AG08396 (cell line): ENCODE measurements around the gene TNRC6A.
"Not testable (repeated sequence)": the region's sequence is repeated elsewhere in the genome, so short reads cannot be mapped to it uniquely, and the experiment has no call there.

Experiments used
- DNase-seq: peaks from one replicate; pipeline ENCODE4 v3.0.0; 2012; ENCODE audit warnings: low spot score, mixed read lengths

TNRC6A gene

GRCh38 chr16:24758373-24758772 is 28.9 kb downstream of the TNRC6A start:
- DNase-seq, result no peak

GRCh38 chr16:24759006-24759405 is 29.6 kb downstream of the TNRC6A start:
- no peak for DNase-seq

DNA sequence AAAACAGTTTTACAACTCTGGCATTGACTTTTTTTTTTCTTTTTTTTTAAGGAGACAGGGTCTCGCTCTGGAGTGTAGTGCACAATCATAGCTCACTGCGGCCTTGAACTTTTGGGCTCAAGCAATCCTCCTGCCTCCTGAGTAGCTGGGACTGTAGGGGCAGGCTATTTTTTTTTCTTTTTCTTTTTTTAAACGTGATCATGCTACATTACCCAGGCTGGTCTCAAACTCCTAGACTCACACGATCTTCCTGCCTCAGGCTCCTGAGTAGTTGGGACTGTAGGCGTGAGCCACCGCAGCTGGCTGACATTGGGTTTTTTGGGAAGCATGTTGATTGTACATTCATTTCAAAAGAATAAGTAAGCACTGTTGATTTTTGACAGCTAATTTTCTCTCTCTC is 32.1 kb downstream of the TNRC6A start:
- DNase-seq, result no peak

DNA sequence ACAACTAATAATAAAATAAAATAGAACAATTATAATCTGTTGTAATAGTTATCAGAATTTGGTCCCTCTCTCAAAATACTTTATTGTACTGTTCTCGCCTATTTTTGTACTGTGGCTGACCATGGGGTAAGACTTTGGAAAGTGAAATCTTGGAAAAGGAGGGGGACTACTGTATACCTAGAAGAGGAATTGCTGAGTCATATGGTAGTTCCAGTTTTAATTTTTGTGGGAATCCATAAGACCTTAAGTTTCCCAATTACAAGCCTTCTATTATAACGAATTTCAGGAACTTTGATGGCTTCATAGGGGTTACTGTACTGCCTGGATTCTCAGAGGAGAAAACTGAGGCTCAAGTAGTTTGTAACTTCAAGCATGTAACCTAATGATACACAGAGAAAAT is 35.5 kb downstream of the TNRC6A start:
- DNase-seq, result no peak

- no peak for DNase-seq
Measured at GRCh38 chr16:24766057-24766456, 36.6 kb downstream of the TNRC6A start.

GRCh38 chr16:24769806-24770205 is 40.4 kb downstream of the TNRC6A start:
- no peak for DNase-seq

DNA sequence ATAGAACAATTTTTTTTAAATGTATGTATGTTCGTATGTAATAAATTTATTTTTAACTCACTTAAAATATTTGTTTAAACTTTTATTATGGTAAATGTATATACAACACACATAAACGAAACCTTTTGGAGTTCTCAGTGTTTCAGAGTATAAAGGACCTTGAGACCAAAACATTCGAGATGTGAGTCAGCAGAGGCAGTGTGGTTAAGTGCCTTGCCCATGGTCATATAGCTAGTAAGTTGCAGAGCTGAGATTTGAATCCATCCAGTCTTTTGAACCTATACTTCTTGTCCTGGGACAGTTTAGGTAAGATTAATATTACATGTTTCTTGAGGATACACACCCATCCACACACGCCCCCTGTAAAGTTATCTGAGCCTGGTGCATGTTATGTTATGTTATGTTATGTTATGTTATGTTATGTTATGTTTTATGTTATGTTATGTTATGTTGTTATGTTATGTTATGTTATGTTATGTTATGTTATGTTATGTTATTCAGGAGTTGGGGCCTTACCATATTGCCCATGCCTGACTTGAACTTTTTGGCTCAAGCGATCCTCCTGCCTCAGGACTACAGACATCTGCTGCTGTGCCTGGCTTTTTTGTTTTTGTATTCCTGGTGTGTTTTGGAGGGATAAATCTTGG is 41.8 kb downstream of the TNRC6A start:
- peak; percentile 17 for DNase-seq

- DNase-seq, result no peak
Measured at GRCh38 chr16:24771779-24772157, 42.3 kb downstream of the TNRC6A start.

DNA sequence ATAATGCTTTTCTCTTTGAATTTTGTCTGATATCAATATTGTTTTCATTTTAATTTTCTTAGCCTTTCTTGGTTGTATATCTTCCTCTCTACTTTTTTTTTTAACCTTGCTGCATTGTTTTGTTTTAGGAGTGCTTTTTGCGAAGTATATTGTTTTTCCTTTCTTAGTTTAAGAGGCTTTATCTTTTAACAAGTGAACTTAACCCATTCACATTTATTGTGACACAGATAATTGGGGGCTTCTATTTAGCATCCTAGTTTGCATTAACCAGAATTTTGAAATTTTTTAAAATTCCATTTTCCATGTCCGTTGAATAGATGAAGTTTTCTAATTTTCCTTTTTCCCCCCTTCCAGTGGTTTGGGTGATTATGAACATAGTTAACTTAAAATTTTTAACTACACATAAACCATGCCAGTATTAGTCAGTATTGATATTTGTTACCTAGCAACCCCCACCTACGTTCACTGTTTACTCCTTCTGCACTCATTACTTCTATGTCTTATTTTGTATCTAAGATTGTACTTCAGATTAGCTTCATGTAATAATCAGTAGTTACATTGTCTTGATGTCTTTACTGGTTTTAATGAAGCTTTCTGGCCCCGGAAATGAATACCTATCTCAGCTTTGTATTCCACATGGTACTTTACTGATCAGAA is 44.4 kb downstream of the TNRC6A start:
- no peak for DNase-seq

- DNase-seq, result no peak
Measured at GRCh38 chr16:24774510-24774909, 45.1 kb downstream of the TNRC6A start.

GRCh38 chr16:24775455-24775854 is 46.0 kb downstream of the TNRC6A start:
- DNase-seq, result no peak

DNA sequence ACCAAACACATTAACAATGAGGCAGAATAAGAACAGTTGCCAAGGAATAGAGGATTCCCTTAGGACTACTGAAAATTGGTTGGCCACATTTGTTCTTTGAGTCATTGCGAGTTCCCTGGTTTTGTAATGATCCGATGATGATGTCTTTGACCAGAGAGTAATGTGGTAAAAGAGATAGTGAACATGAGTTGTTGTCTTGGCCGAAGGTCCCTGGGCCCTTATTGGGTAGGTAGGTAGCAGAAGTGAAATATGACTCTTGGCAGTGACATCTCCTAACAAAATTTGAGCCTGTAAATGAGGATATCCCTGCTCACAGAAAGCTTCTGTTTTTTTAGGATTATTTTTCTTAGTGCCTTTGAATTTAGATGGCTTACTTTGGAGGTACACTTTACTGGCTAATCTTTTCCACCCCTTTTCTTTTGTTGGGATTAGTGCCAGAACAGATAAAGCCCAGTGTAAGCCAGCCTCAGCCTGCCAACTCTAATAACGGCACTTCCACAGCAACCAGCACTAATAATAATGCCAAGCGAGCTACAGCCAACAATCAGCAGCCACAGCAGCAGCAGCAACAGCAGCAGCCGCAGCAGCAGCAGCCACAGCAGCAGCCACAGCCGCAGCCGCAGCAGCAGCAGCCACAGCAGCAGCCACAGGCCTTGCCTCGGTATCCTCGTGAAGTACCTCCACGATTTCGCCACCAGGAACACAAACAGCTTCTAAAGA is 47.2 kb downstream of the TNRC6A start:
- no peak for DNase-seq

DNA sequence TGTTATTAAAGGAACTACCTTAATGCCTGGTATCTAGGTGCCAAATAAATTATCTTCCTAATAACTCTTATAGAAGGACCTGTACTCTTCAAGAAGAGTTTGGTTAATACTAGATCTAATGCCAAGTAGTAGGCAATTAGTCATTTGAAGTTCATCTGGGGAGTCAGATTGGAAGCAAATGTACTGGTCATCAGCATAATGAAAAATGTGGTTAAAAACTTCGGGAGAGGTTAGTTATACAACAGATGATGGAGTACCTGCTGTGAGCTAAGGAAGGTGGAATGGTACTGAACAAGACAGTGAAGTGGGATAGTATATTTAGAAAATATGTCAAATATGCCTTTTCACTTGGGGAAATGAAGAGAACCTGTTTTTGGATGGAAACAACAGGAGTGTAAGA is 49.2 kb downstream of the TNRC6A start:
- DNase-seq, result no peak

DNA sequence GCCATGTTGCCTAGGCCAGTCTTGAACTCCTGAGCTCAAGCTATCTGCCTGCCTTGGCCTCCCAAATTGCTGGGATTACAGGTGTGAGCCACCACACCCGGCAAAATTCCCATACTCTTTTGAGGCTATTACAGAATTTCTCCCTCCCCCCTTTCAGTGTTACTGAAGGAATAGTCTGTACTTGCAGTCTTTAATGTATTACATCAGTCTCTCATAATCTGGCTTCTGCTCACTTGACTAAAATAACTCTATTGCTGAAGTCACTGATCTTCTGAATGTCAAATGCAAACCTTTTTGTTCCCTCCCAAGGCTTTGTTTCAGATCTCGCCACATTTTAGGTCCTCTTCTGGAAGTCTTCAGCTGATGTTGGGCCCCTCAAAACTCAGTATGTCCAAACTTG is 51.8 kb downstream of the TNRC6A start:
- no peak for DNase-seq

DNA sequence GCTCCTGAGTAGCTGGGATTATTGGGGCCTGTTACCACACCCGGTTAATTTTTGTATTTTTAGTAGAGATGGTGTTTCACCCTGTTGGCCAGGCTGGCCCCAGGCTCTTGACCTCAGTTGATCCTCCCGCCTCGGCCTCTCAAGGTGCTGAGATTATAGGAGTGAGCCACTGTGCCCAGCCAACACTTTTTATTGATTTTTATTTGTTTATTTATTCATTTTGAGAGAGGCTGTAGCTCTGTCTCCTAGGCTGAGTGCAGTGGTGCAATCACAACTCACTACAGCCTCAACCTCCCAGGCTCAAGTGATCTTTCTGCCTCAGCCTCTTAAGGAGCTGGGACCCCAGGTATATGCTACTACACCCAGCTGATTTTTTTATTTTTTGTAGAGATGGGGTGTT is 54.7 kb downstream of the TNRC6A start:
- no peak for DNase-seq

DNA sequence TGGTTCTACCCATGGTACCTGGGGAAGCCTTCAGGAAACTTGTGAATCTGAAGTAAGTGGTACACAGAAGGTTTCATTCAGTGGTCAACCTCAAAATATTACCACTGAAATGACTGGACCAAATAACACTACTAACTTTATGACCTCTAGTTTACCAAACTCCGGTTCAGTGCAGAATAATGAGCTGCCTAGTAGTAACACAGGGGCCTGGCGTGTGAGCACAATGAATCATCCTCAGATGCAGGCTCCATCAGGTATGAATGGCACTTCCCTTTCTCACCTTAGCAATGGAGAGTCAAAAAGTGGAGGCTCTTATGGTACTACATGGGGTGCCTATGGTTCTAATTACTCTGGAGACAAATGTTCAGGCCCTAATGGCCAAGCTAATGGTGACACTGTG is 60.4 kb downstream of the TNRC6A start:
- DNase-seq, result no peak

DNA sequence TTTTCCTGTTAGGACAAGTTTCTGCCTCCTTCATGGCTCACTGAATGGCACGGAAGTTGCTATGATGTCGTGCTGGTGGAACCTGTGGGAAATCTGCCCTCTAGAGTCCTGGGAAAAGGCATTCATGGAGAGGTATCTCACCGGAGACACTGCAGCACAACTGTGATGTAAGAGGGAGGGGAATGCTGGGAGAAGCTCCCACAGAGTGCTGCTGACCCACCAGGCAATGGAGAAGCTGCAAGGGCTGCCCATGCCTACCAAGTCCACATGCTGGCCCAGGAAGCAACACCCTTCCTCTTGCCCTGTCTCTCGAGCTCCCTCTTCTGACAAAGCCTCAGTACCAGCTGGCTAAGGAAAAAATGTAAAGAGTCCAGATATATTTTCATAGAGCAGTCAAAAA is 71.1 kb downstream of the TNRC6A start:
- peak; percentile 23 for DNase-seq

DNA sequence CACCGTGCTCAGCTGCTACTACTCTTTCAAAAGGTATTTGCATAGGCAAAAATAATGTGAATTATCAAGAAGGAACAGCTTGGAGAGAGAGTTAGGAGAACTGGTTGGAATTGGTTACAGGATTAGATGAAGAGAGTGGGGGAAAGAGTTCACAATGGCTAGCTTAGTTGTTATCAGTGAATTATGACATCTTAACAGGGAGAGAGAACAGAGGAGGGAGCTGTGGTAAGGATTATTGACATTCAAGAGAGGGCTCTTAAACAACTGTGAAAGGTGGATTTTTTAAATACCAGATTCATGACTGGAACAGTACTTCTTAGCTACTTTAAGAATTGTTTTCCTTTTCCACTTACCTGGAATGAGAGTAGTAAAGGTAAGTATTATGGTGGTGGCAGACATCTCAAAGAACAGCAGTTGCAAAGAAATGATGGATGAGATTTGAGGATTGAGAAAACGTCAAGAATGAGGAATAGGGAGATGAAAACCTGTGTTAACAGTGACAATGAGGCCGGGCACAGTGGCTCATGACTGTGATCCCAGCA is 72.4 kb downstream of the TNRC6A start:
- DNase-seq, result no peak

GRCh38 chr16:24805484-24805883 is 76.0 kb downstream of the TNRC6A start:
- no peak for DNase-seq

- no peak for DNase-seq
Measured at GRCh38 chr16:24807301-24807700, 77.8 kb downstream of the TNRC6A start.

DNA sequence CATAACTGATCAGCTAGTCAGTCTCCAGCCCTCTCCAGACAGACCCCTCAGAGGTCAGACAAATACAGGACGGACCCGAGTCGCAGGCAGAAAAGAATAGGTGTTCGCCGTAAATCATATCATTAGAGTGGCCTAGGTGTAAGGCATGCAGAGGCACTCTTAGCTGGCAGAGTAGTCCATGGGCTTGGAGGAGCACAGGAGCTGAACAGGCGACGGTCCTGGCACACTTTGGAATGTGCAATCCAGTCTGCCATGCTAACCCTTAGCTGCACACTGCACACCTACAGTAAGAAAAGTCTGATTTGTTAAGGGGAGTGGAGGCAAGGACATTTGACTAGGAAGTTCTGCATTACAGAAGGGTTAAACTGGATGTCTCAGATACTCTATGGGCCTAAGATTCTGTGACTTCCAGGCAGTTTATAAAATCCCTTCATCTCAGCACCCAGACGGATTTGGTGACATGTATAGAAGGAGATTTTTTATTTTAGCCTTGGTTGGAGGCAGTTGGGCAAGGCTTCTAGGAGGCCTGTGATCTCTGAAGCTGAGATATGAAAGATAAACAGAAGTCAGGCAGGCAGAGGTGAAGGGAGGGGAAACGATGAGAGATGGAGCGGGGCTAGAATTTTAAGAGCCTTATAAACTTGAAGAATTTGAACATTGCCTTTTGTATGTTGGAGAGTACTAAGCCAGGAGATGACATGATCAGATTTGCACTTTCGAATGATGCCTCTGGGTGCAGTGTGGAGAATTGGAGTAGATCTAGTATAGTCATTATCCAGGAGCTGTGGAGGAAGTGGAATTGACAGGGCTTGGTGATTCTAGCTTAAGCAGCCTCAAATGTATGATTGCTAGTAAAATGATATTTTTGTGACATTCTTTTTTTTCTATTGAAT is 81.7 kb downstream of the TNRC6A start:
- no peak for DNase-seq

DNA sequence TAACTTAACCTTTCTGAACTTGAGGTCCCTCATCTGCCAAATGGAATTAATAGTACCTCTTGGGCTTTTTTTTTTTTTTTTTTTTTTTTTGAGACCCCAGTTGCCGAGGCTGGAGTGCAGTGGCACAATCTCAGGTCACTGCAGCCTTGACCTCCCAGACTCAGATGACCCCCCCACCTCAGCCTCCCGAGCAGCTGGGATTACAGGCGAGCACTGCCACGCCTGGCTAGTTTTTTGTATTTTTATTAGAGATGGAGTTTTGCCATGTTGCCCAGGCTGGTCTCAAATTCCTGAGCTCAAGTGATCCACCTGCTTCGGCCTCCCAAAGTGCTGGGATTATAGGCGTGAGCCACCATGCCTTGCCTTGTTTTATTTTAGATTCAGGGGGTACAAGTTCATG is 83.4 kb downstream of the TNRC6A start:
- not testable (repeated sequence) for DNase-seq
